HG02678 (cell line): ENCODE measurements around the gene TLNRD1.

Source experiments
- ATAC-seq: cut with Tn5 transposase; IDR thresholded peaks from one replicate; pipeline ENCODE4 v1.9.1; 2021; ENCODE audit warnings: mild to moderate bottlenecking, moderate library complexity; ENCODE audit not compliant: unreplicated experiment

TLNRD1 gene

DNA sequence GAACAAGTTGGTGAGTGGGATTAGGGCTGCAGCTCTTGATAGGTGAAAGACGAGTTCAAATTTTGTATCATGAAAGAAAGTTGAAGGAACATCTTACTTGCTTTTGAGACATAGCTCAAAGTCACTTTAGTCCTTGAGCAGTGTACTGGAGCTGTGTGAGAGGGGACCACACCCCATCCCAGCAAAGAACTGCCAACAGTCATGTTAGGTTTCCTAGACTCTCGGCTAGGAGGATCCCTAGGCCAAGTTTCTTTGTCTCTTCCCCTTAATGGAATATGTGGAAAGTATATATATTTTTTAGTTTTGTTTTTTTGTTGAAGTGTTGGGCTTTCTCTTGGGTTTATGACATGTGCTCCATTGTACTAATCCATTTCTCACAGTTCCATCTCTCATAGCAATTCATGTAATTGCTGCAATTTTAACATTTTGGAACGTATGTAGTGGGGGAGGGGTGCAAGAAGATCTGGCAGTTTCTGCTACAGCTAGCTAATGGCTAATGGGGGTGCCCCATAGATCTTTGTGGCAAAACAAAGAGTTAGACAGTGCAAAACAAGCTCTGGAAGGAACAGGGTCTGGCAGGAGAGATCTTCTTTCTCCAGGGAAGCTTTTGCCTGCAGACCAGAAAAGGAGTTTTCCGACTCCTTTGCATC lies 25.1 kb downstream of the TLNRD1 start:
- no peak for ATAC-seq

DNA sequence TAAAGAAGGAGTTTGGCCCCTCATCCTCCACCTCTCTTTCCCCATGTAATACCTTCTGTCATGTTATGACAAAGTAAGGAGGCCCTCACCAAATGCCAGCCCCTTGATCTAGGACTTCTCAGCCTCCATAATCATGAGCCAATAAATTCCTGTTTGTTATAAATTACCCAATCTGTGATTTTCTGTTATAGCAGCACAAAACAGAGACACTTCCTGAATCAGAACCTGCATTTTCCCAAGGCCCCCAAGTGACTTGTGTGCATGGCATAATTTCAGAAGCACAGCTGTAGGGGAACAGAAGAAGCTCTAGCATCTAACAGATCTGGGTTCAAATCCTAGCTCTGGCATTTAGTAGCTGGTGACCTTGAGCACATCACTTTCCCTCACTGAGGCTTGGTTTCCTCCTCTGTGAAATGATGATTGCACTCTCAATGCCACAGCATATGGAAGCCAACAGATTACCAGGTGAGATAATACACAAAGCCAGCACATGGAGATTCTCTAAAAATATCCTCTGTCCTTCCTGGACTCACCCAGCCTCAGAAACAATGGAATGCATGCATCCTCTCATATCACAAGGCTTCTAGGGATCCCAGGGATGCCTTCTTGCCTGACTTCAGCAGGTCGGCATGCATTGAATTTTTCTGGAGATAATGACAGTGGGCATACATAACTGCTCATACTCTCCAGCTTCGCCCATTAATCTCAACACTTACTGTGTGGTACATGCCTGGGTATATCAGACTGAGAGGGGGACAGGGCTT lies 26.3 kb downstream of the TLNRD1 start:
- ATAC-seq: no peak

DNA sequence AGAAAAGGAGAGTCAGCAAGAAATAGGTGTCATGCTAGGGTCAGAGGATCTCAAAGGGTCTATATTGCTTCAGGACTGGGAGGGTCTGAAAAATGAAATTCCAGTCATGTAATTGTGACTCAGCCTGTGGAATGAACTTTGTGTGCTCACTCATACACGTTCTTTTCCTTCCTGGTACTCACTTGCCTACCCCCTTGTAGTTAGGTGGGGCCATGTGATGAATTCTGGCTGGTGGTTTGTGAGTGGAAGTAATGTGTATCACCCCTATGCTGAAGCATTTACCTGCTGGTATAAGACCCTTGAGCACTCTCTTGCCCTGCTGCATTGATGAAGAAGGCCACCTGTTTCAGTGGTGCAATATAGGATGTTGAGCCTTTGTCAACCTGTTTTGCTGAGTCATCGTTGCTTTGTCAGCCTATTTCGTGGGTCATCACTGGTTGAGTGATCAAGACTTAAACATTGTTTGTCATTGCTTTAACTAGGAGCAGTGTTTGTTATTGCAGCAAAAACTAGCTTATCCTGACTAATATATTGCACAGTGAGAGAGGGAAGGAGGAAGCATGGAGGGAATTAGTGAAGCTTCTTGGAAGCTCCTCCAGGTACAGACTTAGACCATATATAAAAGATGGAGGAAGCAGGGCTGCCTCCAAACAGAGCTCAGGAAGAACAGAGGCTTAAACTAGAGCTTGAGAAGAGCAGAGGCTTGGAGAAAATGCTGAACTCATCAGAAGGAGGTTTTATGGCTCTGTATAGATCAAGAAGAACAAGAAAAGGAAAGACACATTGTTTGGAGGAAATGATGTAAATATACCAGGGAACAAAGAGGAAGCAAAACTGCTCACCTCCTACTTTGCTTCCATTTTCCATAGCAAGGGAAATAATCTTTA lies 28.9 kb downstream of the TLNRD1 start:
- no peak for ATAC-seq

DNA sequence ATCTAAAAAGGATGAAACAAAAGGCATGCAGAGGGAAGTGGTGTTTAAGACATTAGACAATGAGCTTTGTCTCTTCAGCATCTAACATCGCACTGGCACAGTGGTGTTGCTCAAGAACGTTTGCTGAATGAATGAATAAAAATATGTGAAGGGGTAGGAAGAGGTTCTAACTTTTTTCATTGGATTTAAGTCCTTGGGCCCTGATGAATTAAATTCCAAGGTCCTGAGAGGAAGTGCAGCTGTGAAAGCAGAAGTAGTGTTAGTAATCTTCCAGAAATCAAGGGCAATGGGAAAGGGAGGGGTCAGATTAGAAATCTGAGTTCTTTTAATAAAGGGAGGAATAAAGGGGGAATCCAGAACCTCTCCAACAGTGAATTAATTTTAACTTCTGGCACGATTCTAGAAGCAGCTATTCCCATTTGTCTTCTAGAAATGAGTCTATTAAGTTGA lies 29.6 kb downstream of the TLNRD1 start:
- ATAC-seq: no peak

GRCh38 chr15:81031203-81031602 lies 30.5 kb downstream of the TLNRD1 start:
- ATAC-seq: no peak

GRCh38 chr15:81032355-81032754 lies 31.6 kb downstream of the TLNRD1 start:
- ATAC-seq: no peak

- no peak for ATAC-seq
These were observed 32.1 kb downstream of the TLNRD1 start for GRCh38 chr15:81032818-81033217.

GRCh38 chr15:81033508-81033907 lies 32.8 kb downstream of the TLNRD1 start:
- ATAC-seq: no peak

DNA sequence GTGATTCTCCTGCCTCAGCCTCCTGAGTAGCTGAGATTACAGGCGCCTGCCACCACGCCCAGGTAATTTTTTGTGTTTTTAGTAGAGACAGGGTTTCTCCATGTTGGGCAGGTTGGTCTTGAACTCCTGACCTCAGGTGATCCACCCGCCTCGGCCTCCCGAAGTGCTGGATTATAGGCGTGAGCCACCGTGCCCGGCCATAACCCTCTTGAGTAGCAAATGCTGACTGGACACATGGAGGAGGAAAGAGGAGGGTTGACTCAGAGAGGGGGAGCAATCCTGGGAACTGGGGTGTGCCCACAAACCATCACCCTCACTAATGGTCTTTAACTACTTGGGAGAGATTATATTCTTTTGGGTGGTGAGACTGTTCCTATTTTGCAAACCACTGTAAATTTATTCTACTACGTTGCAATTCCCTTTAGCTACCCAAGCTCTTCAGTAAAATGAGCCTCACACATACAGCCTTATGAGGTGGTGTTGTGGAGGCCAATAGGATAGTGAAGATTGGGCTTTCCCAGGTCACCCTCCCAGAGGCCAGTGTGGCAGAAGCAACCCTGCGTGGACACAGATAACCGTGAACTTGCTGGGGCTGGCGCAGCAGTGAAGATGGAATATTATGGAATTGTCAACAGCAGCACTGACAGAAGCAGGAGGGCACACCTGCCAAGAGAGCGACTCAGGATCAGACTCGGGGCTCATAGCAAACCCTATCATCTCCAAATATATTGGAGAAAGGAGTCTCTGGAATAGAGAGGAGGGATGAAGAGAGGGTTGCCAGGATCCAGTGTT lies 37.4 kb downstream of the TLNRD1 start:
- ATAC-seq: no peak

GRCh38 chr15:81038975-81039607 lies 38.4 kb downstream of the TLNRD1 start:
- ATAC-seq: no peak

DNA sequence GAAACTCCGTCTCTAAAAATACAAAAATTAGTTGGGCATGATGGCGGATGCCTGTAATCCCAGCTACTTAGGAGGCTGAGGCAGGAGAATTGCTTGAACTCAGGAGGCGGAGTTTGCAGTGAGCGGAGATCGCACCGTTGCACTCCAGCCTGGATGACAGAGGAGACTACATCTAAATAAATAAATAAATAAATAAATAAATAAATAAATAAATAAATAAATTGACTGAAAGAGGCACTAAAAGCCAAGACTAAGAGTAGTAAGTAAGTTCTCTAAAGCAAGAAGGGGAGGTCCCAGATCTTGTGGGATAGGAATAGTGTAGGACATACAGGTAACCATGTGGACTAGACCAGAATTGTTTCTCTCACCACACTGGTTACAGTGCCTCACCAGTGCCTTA lies 40.0 kb downstream of the TLNRD1 start:
- no peak for ATAC-seq

DNA sequence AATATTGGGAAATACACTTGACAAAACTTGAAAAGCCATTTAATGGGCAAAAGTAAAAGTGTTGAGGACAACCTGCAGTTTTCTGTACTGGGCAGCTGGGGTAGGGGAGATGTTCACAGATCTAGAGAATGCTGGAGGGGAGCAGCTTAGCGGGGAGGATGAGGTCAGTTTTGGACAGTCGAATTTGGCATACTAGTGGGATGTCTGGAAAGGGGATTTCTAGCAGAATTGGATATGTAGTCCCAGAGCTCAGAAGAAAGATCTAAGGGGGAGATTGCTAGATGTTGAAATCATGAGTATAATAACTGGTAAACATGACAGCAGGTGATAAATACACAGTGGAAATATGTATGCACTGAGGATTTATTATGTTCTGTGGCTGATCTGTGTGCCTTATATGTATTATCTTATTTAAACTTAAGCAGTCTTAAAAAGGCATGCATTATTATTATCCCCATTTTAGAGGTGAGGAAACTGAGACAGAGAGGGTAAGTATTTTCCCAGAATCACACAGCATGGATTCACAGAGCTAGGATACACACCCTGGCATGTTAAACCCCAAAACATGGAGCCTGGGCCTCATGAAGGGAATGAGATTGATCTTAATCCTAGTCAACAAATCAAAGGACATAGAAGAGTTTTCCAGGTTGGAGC lies 42.7 kb downstream of the TLNRD1 start:
- ATAC-seq: no peak

DNA sequence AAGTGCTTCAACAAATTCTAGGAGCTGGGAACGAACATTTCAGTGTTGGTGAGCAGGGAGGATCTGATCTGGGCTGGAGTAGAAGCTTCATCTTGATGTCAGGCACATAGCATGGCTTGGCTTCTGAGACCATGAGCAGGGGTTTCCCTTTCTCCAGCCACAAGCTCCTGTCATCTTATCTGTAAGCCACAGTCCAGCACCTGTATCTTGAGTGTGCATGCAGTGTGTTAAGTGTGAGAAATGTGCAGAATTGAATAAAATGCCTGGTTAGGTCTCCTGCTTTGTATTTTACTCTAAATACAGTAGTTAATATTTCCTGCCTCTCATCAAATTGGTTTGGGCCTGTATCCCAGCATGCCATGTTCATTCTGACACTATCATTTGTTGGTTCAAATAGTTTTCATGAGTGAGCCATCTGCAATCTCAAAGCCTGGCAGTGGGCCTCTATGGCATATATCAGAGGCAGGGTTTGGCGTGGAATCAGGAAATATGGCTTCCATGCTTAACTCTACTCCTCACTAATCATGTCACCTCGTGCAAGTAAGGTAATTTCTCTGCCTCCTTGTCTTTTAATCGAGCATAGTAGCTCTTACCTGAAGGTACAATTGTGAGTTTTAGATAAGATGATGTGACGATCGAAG lies 43.3 kb downstream of the TLNRD1 start:
- no peak for ATAC-seq

GRCh38 chr15:81046290-81046689 lies 45.6 kb downstream of the TLNRD1 start:
- ATAC-seq: no peak

- no peak for ATAC-seq
These were observed 47.2 kb downstream of the TLNRD1 start for GRCh38 chr15:81047928-81048327.

DNA sequence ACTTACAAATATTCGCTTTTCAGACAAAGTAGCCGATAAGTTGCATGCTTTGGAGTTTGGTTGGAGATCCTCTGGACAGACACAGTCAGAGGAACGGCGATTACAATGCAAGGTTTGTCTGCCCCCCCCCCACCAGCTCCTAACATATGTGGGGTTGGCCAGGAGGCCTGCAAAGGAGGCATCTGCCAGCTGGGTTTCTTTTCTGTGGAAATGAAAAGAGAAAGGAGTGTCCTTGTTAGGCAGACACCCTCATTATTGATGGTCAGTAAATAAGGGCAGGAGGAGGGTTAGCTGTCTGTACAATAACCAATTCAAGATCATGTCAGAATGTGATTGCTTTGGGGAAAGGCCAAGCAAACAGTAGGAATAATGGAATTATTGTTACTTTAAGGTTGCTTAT lies 49.1 kb downstream of the TLNRD1 start:
- no peak for ATAC-seq

DNA sequence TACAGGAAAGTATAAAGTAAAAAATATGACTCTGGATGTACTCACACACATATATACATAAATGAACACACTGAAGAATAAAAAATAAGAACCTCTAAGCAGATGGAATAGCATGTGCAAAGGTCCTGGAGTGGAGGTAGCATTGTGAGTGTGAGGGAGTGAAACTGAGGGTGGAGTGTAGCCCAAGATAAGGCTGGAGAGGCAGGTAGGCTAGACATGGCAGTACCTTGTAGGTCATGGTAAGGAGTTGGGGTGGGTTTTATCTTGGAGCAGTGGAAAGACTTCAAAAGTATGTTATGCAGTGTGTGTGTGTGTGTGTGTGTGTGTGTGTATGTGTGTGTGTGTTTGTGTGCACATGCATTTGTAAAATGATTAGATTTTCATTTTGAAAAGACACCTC lies 49.5 kb downstream of the TLNRD1 start:
- ATAC-seq: no peak

GRCh38 chr15:81050805-81051204 lies 50.1 kb downstream of the TLNRD1 start:
- no peak for ATAC-seq

DNA sequence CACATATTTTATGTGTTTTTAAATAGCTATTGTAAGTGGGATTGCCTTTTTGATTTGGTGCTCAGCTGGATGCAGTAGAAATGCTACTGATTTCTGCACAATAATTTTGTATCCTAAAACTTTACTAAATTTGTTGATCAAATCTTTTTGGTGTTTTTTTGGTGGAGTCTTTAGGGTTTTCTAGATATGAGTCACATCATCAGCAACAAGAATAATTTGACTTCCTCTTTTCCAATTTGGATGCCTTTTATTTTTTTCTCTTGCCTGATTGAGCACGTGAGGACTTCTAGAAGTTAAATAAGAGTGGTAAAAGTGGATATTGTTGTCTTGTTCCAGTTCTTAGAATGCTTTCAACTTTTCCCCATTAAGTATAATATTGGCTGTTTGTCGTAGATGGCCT lies 51.3 kb downstream of the TLNRD1 start:
- no peak for ATAC-seq
